HepG2 (cell line): ENCODE results near the gene FAM83C. TPM values are rescaled to one million over a fixed set of nuclear protein-coding genes. Genes with fewer than 3 reads are reported as not detected.

Experiments used
- ATF4 ChIP-seq, 2 experiments: fragments of 450-650 bp in 1 of 2; sonication (generic) in 1 of 2; formaldehyde crosslinking; IDR thresholded peaks; 2 replicates each; pipeline versions ENCODE4 v1.5.0 to v1.8.0; 2020 to 2022; ENCODE audit warnings: mild to moderate bottlenecking in 1 of 2, missing genetic modification reagents in 1 of 2
- CCAR2 ChIP-seq: fragments of 200-400 bp; formaldehyde crosslinking; optimal IDR thresholded peaks from 2 replicates; pipeline ENCODE3; 2018; ENCODE audit warnings: low read depth, mild to moderate bottlenecking, low read length, moderate library complexity
- E2F5 ChIP-seq: sonication (generic); formaldehyde crosslinking; conservative IDR thresholded peaks from 2 replicates; pipeline ENCODE4 v1.4.0; 2020; ENCODE audit warnings: missing genetic modification reagents
- ERF ChIP-seq: IDR thresholded peaks from 2 replicates; pipeline ENCODE4 v1.6.1; 2018; ENCODE audit warnings: missing biosample characterization, missing genetic modification reagents
- GFI1 ChIP-seq: sonication (generic); formaldehyde crosslinking; IDR thresholded peaks from 2 replicates; pipeline ENCODE4 v1.5.0; 2020; ENCODE audit warnings: missing genetic modification reagents, mild to moderate bottlenecking, borderline replicate concordance
- HOMEZ ChIP-seq: IDR thresholded peaks from 2 replicates; pipeline ENCODE4 v1.6.1; 2016; ENCODE audit warnings: low read depth
- MATR3 ChIP-seq: sonication (generic); formaldehyde crosslinking; IDR thresholded peaks from 2 replicates; pipeline ENCODE4 v1.4.0; 2020; ENCODE audit warnings: missing genetic modification reagents
- MED1 ChIP-seq: sonication (generic); formaldehyde crosslinking; IDR thresholded peaks from 2 replicates; pipeline ENCODE4 v1.4.0; 2020; ENCODE audit warnings: missing genetic modification reagents
- NFIB ChIP-seq: sonication (generic); formaldehyde crosslinking; IDR thresholded peaks from 2 replicates; pipeline ENCODE4 v1.9.0; 2021; ENCODE audit warnings: missing genetic modification reagents, mild to moderate bottlenecking, borderline replicate concordance
- SMYD3 ChIP-seq: sonication (generic); formaldehyde crosslinking; IDR thresholded peaks from 2 replicates; pipeline ENCODE4 v1.8.1; 2023; ENCODE audit warnings: mild to moderate bottlenecking, missing genetic modification reagents
- TMF1 ChIP-seq: sonication (generic); formaldehyde crosslinking; IDR thresholded peaks from 2 replicates; pipeline ENCODE4 v1.8.1; 2022; ENCODE audit warnings: low read depth, missing genetic modification reagents
- USF2 ChIP-seq, 2 experiments: sonication (generic) in 1 of 2; formaldehyde crosslinking in 1 of 2; IDR thresholded peaks; 2 replicates each; pipeline versions ENCODE4 v1.5.1 to v1.6.1; 2011 to 2020; ENCODE audit warnings: borderline replicate concordance in 1 of 2, low read depth in 1 of 2, low read length in 1 of 2, mild to moderate bottlenecking in 1 of 2, missing genetic modification reagents in 1 of 2, moderate library complexity in 1 of 2
- ZKSCAN8 ChIP-seq: IDR thresholded peaks from 2 replicates; pipeline ENCODE4 v1.6.1; 2016; ENCODE audit warnings: borderline replicate concordance, missing genetic modification reagents, missing compliant biosample characterization
- ZNF232 ChIP-seq: sonication (generic); formaldehyde crosslinking; IDR thresholded peaks from 2 replicates; pipeline ENCODE4 v1.4.0; 2020; ENCODE audit warnings: missing genetic modification reagents, borderline replicate concordance
- ZNF329 ChIP-seq: sonication (generic); formaldehyde crosslinking; IDR thresholded peaks from 2 replicates; pipeline ENCODE4 v1.9.0; 2021; ENCODE audit warnings: low read depth, mild to moderate bottlenecking, missing genetic modification reagents
- ZNF512B ChIP-seq: sonication (generic); formaldehyde crosslinking; IDR thresholded peaks from 2 replicates; pipeline ENCODE4 v1.5.1; 2020; ENCODE audit warnings: missing genetic modification reagents, mild to moderate bottlenecking, borderline replicate concordance
- ZNF580 ChIP-seq: IDR thresholded peaks from 2 replicates; pipeline ENCODE4 v1.6.1; 2016; ENCODE audit warnings: low read depth, borderline replicate concordance
- ZNF644 ChIP-seq: IDR thresholded peaks from 2 replicates; pipeline ENCODE4 v1.6.1; 2016; ENCODE audit warnings: low read depth
- ZSCAN21 ChIP-seq: sonication (generic); formaldehyde crosslinking; IDR thresholded peaks from 2 replicates; pipeline ENCODE4 v1.8.0; 2022; ENCODE audit warnings: mild to moderate bottlenecking, missing genetic modification reagents, moderate library complexity, borderline replicate concordance
- polyA plus RNA-seq, 8 experiments: library from polyadenylated mRNA; depleted of rRNA in 3 of 8; stranded (reverse) in 7 of 8; unstranded in 1 of 8; fragments of >200 nt; fragmentation: Illumina TruSeq in 4 of 8; extraction: Trizol in 4 of 8; gene quantifications; 2 replicates each; pipeline versions ENCODE4 v1.2.1 to v1.2.3, GENCODE V29; 2011 to 2016; ENCODE audit warnings: low read depth in 4 of 8, missing spikeins in 1 of 8, mixed read lengths in 1 of 8; ENCODE audit not compliant: insufficient read depth in 1 of 8
- total RNA-seq, 5 experiments: library from RNA; depleted of rRNA; stranded (reverse); fragments of >200 nt; fragmentation: Illumina TruSeq; extraction: Trizol; gene quantifications; 2 replicates each; pipeline ENCODE4 v1.2.3, GENCODE V29; 2016; ENCODE audit warnings: low read depth in 1 of 5

FAM83C gene
- total and polyA plus RNA-seq, 2 of the 13 experiments (the other 11 are each of a cell fraction or from before 2014, with no cell fraction given): 0.04 TPM; not detected in 1

GRCh38 chr20:35327074-35327976 is 35.1 kb upstream of the FAM83C start (continued):
- TF ChIP-seq ZSCAN21 (peak; percentile 91), E2F5 (CRISPR knock-in tag) (no peak), MATR3 (CRISPR knock-in tag) (no peak), ZNF580 (peak; percentile 37; the same call in 1 of the 2 replicates), NFIB (CRISPR knock-in tag) (no peak), ERF (CRISPR knock-in tag) (peak; percentile 93), GFI1 (peak; percentile 99), MED1 (peak; percentile 94), ATF4 (CRISPR knock-in tag; IDR thresholded peaks at IDR 0.05) (peak in 1 of 2 experiments; percentile 88; a peak in 2 of 4 replicates), ZNF232 (CRISPR knock-in tag) (peak; percentile 79; the same call in 1 of the 2 replicates), HOMEZ (peak; percentile 98), TMF1 (CRISPR knock-in tag) (no peak), SMYD3 (CRISPR knock-in tag) (peak; percentile 8), USF2 (IDR thresholded peaks at IDR 0.05; ENCODE audit: low read depth, low read length) (no peak), USF2 (CRISPR knock-in tag; IDR thresholded peaks at IDR 0.05; ENCODE audit: borderline replicate concordance) (no peak), ZKSCAN8 (CRISPR knock-in tag) (peak; percentile 92), ZNF512B (CRISPR knock-in tag) (peak; percentile 53; the same call in 1 of the 2 replicates), ZNF644 (CRISPR knock-in tag) (peak; percentile 61; the same call in 1 of the 2 replicates), CCAR2 (peak; percentile 96), ZNF329 (CRISPR knock-in tag) (no peak)
